CD4-positive, alpha-beta T cell treated with Interleukin-17A for 4 hours (primary cell): ENCODE measurements around the gene GSTM2.
"Not testable (repeated sequence)": the region's sequence is repeated elsewhere in the genome, so short reads cannot be mapped to it uniquely, and the experiment has no call there.

Experiments
- DNase-seq: peaks from one replicate; pipeline ENCODE4 v3.0.0-alpha.2; 2020; ENCODE audit warnings: mixed read lengths

The GSTM2 gene

DNA sequence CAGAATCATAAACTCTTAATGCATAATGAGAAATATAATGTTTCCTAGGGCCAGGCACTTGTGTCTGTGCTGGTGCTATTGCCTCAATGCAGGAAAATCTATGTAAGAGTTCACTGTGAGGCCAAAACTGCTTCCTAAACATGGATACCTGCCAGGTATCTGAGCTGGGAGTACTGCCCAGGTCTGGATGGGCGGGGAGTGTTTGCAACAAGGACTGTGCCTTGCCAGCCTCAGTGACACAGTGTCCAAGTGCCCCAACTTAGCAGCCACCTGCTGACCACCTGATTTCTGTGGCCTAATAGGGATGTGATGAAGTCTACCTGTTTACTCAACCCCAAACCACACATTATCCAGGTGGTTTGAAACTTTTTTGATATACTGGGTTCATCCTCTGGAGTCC lies 17.5 kb downstream of the GSTM2 start:
- not testable (repeated sequence) for DNase-seq

DNA sequence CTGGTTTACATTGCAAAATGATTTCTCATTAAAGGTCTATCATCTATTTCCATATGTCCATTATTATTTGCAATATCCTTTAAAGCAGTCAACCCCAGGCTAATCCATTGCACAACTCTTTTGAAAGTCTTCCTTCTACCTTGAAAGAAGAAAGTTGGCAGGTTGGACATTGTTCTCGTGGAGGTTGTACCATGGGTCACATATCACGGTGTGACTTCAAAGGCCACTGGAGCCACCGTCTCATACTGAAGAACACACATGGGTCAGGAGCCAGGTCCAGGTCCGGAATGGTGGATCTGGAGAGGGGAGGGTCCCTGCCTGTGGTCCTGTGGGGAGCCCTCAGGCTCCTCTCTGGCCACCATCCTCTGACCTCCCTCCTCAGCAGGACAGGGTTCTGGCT lies 18.0 kb downstream of the GSTM2 start:
- DNase-seq = not testable (repeated sequence)

DNA sequence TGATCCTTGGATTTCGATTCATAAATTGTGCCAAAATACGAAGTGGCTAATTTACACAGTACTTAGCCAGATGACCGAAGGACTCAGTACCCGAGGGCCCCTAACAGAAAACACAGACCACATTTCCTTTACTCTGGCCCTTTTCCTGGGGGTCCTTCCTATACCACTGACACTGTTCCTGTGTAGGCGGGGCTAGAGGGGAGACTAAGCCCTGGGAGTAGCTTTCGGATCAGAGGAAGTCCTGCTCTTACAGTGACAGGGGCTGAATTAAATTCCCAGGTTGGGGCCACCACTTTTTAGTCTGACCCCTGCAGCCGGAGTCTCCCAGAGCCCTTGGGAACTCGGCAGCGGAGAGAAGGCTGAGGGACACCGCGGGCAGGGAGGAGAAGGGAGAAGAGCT lies 19.3 kb downstream of the GSTM2 start:
- not testable (repeated sequence) for DNase-seq

DNA sequence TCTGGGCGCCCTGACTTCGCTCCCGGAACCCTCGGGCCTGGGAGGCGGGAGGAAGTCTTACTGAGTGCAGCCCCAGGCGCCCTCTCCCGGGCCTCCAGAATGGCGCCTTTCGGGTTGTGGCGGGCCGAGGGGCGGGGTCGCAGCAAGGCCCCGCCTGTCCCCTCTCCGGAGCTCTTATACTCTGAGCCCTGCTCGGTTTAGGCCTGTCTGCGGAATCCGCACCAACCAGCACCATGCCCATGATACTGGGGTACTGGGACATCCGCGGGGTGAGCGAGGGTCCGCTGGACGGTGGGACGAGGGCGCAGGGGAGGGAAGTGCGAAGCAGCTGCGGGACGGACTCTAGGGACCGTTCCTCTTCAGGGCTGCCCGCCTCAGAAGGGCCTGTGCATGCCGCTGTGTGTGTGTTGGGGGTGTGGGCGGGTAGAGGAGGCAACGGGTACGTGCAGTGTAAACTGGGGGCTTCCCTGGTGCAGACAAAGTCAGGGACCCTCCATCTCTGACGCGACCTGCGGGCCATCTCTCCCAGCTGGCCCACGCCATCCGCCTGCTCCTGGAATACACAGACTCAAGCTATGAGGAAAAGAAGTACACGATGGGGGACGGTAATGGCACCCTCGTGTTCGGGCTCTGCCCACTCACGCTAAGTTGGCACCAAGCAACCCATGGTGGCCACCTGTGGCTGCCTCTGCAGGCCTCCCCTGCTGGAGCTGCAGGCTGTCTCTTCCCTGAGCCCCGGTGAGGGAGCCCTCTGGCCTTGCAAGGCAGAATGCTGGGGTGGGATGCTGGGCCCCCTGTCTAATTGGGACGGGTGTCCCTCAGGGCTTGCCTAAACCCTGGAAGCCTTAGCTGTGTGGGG lies 20.0 kb downstream of the GSTM2 start, which contains the start of gene GSTM1:
TSS of gene GSTM1 (plus strand) at position 177 of the 859 bp plus-strand sequence. CDS start at position 234, 57 bp downstream.
- DNase-seq = no peak

DNA sequence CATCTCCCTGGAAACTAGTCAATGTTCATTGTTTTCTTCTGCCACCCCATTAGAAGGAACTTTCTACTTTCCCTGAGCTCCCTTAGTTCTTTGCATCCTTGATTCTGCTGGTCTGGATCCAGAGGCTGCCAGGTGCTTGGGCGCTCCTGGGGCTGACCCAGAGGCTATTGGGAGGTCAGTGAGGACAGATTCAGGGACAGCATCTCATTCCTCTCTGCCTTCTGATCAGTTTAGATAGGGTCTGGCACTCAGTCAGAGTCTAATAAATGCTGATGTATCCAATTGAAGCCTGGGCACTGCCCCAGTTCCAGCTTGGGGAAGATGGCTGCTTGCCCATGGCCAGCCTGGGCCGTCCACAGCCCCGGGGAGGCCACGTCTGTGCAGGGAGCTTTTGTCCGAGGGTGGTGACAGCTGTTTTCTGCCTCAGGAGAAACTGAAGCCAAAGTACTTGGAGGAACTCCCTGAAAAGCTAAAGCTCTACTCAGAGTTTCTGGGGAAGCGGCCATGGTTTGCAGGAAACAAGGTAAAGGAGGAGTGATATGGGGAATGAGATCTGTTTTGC lies 22.1 kb downstream of the GSTM2 start:
- no peak for DNase-seq

DNA sequence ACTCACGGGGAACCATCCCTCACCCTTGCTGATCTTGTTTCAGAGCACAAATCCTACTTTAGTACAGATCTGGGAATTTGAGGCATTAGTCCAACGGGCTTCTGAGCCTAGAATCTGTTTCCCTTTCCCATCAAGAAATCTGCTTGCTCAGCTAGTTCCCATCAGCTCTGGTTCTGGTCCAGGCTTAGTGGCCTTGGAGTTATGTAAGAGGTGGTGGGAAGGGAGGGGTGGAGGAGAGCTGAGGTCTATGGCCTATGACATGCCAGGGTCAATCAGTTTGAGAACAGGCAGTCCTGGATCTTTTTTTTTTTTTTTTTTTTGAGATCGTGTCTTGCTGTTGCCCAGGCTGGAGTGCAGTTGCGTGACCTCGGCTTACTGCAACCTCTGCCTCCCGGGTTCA lies 23.9 kb downstream of the GSTM2 start:
- no peak for DNase-seq

DNA sequence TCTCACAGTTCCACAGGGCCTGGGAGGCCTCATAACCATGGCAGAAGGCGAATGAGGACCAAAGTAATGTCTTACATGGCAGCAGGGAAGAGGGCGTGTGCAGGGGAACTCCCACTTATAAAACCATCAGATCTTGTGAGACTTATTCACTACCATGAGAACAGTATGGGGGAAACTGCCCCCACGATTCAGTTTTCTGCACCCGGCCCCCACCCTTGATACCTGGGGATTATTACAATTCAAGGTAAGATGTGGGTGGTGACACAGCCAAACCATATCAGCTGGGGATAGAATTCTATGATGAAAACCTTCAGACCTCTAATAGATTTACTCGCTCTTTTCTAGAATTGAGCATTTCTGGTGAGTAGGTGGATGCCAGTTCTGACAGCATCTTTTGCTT lies 26.5 kb downstream of the GSTM2 start:
- DNase-seq = not testable (repeated sequence)

DNA sequence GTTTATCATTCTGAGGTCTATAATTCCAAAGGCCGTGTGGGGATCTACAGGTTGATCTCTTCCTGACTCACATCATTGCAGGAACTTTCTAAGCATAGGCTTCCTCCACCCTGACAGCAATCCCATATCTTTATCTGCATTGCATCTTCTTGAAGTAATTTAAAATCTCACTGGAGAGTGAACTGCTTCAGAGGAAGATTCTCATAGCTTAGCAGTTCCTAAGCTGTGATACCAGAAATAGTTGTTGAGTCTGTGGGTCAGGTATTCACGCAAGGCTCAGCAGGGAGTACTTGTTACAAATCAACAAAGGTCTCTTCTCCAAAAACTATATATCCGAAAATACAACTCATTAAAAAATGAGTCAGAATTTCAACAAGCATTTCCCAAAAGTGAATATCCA lies 27.3 kb downstream of the GSTM2 start:
- not testable (repeated sequence) for DNase-seq

DNA sequence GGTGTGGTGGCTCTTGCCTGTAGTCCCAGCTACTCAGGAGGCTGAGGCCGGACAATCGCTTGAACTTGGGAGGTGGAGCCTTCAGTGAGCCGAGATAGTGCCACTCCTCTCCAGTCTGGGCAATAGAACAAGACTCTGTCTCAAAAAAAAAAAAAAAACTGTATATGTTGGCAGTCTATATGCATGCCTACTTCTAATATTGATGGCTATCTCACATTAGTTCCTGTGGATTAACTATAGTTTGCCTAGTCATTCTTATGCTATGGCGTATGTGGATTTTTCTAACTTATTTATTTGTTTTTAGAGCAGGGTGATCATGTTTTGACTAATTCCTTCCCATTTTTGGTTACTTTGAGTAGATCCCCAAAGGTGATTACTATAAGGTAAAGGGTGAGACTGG lies 29.2 kb downstream of the GSTM2 start:
- DNase-seq = no peak

DNA sequence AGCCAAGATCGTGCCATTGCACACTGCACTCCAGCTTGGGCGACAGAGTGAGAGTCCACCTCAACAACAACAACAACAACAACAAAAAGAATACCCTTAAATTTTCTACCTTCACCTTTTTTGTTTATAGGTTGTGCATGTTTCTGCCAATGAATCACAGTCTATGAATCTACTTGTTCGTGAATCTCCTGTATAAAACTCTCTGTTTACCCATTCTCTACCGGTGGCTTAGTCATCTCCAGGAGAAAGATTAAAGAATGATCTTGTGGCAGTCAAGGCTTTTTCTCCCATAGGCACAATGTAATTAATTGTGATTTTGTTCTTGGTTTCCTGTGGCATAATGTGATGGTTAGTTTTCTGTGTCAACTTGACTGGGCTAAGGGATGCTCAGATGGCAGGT lies 30.0 kb downstream of the GSTM2 start:
- not testable (repeated sequence) for DNase-seq

DNA sequence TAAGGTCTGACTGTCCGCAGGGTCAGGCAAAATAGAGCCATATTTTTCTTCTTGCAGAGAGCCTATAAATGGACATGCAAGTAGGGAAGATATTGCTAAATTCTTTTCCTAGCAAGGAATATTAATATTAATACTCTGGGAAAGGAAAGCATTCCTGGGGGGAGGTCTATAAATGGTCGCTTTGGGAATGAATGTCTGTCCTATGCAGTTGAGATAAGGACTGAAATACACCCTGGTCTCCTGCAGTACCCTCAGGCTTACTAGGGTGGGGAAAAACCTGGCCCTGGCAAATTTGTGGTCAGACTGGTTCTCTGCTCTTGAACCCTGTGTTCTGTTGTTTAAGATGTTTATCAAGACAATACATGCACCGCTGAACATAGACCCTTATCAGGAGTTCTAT lies 35.1 kb downstream of the GSTM2 start:
- DNase-seq = not testable (repeated sequence)

DNA sequence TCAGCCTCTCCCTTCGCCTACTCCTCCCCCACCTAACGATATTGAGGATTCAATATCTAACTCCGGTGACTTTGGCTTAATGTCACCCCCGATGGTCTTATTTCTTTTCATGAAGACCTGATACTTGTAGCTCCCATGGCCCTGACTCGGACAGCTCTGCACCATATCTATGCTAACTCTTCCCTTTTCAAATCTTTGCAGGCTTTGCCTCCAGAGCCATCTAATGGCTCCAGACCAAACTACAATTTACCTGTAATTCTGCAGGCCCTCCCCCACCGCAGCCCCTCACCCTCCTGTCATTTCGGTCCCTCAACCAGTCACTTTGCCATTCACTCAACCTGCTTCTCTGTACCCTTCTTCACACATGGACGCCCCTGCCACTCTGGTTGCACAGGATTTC lies 36.3 kb downstream of the GSTM2 start:
- DNase-seq = no peak

DNA sequence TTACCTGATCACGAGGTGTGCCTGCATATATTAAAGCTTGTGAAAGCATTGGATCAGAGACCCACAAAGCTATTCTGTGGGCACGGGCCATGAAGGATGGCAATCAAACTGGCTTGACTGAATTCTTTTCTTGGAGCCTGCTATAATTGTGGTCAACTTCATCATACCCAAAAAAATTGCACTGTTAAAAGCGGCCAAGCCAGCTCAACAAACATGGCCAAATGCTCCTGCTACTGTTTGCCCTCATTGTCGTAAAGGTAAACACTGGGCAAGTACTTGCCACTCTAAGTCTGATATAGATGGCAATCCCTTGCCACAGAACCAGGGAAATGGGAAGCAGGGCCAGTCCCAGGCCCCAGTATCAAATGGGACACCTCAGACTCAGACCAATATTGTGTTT lies 37.6 kb downstream of the GSTM2 start:
- no peak for DNase-seq

DNA sequence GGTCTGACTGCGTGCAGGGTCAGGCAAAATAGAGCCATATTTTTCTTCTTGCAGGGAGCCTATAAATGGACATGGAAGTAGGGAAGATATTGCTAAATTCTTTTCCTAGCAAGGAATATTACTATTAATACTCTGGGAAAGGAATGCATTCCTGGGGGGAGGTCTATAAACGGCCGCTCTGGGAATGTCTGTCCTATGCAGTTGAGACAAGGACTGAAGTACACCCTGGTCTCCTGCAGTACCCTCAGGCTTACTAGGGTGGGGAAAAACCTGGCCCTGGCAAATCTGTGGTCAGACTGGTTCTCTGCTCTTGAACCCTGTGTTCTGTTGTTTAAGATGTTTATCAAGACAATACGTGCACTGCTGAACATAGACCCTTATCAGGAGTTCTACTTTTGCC lies 41.1 kb downstream of the GSTM2 start:
- DNase-seq = not testable (repeated sequence)

DNA sequence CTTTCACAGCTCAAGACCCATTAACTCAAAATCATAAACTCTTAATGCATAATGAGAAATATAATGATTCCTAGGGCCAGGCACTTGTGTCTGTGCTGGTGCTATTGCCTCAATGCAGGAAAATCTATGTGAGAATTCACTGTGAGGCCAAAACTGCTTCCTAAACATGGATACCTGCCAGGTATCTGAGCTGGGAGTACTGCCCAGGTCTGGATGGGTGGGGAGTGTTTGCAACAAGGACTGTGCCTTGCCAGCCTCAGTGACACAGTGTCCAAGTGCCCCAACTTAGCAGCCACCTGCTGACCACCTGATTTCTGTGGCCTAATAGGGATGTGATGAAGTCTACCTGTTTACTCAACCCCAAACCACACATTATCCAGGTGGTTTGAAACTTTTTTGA lies 42.0 kb downstream of the GSTM2 start:
- not testable (repeated sequence) for DNase-seq

DNA sequence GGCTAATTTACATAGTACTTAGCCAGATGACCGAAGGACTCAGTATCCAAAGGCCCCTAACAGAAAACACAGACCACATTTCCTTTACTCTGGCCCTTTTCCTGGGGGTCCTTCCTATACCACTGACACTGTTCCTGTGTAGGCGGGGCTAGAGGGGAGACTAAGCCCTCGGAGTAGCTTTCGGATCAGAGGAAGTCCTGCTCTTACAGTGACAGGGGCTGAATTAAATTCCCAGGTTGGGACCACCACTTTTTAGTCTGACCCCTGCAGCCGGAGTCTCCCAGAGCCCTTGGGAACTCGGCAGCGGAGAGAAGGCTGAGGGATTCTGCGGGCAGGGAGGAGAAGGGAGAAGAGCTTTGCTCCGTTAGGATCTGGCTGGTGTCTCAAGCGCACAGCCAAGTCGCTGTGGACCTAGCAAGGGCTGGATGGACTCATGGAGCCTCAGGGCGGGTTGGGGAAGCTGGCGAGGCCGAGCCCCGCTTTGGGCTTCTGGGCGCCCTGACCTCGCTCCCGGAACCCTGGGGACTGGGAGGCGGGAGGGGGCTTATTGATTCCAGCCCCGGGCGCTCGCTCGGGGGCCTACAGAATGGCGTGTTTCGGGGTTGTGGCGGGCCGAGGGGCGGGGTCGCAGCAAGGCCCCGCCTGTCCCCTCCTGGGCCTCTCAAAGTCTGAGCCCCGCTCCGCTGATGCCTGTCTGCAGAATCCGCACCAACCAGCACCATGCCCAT lies 43.9 kb downstream of the GSTM2 start, which contains the start of gene GSTM5:
TSS of gene GSTM5 (plus strand) at position 659 of the 728 bp plus-strand sequence. CDS start at position 721, 62 bp downstream.
- DNase-seq = peak; percentile 28

DNA sequence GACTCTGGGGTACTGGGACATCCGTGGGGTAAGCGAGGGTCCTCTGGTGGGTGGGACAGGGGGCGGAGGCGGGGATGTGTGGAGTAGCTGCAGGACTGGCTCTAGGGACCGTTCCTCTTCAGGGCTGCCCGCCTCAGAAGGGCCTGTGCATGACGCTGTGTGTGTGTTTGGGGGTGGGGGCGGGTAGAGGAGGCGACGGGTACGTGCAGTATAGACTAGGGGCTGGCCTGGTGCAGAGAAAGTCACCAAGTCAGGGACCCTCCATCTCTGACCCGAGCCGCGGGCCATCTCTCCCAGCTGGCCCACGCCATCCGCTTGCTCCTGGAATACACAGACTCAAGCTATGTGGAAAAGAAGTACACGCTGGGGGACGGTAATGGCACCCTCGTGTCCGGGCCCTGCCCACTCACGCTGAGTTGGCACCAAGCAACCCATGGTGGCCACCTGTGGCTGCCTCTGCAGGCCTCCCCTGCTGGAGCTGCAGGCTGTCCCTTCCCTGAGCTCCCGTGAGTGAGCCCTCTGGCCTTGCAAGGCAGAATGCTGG lies 44.5 kb downstream of the GSTM2 start:
- DNase-seq = no peak

DNA sequence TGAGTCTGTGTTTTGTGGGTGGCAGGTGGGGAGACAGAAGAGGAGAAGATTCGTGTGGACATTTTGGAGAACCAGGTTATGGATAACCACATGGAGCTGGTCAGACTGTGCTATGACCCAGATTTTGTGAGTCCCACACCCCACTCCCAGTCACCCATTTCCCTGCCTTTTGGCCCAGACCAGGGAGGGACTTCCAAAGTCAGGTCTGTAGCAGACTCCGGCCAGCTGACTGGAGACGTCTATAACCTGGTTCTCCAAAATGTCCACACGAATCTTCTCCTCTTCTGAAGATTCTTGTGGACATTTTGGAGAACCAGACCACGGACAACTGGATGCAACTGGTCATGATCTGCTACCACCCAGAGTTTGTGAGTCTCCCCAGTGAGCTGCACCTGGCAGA lies 45.8 kb downstream of the GSTM2 start:
- DNase-seq = no peak

DNA sequence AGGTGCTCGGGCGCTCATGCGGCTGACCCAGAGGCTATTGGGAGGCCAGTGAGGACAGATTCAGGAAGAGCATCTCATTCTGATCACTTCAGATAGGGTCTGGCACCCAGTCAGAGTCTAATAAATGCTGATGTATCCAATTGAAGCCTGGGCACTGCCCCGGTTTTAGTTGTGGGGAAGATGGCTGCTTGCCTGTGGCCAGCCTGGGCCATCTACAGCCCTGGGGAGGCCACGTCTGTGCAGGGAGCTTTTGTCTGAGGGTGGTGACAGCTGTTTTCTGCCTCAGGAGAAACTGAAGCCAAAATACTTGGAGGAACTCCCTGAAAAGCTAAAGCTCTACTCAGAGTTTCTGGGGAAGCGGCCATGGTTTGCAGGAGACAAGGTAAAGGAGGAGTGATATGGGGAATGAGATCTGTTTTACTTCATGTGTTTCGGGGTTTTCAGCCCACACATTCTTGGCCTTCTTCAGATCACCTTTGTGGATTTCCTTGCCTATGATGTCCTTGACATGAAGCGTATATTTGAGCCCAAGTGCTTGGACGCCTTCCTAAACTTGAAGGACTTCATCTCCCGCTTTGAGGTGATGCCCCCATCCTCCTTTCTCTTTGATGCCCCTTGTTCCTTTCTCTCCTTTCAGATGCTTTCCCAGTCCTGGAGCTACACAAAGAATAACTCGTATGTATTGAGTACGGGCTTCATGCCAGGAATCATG lies 47.0 kb downstream of the GSTM2 start:
- DNase-seq = no peak

DNA sequence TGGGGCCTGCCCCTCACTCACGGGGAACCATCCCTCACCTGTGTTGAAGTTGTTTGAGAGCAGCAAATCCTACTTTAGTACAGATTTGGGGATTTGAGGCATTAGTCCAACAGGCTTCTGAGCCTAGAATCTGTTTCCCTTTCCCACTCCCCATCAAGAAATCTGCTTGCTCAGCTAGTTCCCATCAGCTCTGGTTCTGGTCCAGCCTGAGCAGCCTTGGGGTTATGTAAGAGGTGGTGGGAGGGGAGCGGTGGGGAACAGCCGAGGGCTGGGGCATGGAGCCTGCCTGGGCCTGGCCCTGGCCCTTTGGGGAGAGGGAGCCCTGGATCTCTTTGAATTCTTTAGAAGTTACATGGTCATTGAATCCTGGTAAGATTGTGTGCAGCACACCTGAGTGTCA lies 48.3 kb downstream of the GSTM2 start:
- DNase-seq = no peak

DNA sequence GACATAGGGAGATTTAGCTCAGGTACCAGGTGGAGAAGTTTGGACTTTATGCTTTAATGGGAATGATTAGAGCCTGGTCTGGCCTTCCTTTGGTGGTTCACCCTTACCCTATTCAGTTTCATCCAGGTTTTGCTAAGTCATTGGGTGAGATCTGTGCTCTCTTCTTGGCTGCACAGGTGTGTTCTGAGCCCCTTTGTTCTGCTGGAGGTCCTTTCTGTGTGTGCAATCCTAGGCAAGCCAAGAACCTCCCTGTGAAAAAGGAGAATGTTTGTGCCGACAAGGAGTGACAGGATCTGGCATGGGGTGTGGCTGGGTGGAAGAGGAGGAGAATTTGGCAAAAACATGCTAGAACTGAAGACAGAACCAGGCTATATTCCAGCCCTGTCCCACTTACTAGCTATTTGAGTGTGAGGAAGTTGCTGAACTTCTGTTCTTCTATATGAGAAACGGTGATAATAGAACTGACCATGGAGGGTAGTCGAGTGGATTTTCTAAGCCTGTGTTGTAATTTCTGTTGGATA lies 48.8 kb downstream of the GSTM2 start:
- DNase-seq = no peak

DNA sequence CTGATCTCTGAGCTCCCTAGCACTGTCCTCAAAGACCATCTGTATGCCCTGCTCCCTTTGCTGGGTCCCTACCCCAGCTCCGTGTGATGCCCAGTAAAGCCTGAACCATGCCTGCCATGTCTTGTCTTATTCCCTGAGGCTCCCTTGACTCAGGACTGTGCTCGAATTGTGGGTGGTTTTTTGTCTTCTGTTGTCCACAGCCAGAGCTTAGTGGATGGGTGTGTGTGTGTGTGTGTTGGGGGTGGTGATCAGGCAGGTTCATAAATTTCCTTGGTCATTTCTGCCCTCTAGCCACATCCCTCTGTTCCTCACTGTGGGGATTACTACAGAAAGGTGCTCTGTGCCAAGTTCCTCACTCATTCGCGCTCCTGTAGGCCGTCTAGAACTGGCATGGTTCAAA lies 49.9 kb downstream of the GSTM2 start:
- no peak for DNase-seq
